22Rv1 (cell line): ENCODE data around the gene GTF2A1.
A peak's percentile ranks its signal among the peaks of the same experiment; 100 is the strongest.

Experiments
- H3K27ac ChIP-seq: fragments of 450-650 bp; 2 replicates; pipeline ENCODE4 v1.5.1; 2017
- ZFX ChIP-seq: fragments of 450-650 bp; IDR thresholded peaks from 2 replicates; pipeline ENCODE4 v1.6.1; 2017; ENCODE audit warnings: antibody characterized with exemption, borderline replicate concordance
- TF ChIP-seq, protein P1 (sequence below): fragments of 450-650 bp; IDR thresholded peaks from 2 replicates; pipeline ENCODE4 v1.5.1; 2017; ENCODE audit warnings: mild to moderate bottlenecking

Gene GTF2A1

DNA sequence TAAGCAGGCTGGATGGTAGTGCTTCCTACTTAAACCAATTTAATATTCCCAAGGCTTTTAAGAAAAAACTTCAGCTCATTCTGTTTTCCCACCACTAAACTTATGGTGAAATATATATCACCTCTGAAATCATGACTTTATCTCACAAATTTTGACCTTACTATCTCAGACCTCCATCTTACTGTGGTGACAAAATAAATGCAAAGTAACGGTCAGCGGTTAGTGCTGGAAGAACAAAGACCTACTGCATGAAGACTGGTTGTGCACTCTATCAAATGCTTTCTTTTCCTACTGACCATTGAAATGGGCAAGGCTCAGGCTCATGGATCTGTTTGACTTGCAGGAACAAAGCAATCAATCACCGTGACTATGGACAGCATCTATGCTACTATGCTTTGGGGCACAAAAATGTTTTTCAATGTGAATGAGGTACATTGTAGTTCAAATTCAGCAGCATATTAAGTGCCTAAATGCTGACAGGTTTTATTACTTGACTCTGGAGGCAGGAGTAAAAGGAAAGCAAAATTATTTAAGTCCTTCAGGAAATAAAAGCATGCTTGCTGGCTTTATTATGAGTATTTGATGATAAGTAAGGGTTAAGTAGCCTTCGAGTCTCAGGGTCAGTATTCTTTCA, 43.1 kb upstream of the GTF2A1 start:
- H3K27ac ChIP-seq = no peak overlapping the region
- TF ChIP-seq ZFX = no peak

DNA sequence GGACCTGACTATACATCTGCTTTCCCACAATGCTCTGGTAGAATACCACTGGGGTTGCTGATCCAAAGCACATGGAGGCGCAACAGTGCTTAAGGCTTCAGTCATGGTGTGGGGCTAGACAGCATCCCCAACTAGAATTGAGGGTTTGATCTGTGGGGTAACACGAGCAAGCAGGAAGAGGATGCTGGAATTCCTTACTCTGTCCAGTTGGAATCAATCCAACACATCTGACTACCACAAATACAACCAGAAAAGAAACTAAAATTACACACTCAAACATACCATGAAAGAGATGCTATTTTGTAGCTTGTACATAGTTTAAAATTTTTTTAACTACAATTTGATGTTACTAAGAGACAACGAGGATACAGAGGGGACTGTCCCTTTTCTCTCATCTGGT, 40.4 kb upstream of the GTF2A1 start:
- TF ChIP-seq, protein P1, sequence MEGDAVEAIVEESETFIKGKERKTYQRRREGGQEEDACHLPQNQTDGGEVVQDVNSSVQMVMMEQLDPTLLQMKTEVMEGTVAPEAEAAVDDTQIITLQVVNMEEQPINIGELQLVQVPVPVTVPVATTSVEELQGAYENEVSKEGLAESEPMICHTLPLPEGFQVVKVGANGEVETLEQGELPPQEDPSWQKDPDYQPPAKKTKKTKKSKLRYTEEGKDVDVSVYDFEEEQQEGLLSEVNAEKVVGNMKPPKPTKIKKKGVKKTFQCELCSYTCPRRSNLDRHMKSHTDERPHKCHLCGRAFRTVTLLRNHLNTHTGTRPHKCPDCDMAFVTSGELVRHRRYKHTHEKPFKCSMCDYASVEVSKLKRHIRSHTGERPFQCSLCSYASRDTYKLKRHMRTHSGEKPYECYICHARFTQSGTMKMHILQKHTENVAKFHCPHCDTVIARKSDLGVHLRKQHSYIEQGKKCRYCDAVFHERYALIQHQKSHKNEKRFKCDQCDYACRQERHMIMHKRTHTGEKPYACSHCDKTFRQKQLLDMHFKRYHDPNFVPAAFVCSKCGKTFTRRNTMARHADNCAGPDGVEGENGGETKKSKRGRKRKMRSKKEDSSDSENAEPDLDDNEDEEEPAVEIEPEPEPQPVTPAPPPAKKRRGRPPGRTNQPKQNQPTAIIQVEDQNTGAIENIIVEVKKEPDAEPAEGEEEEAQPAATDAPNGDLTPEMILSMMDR = no peak
- TF ChIP-seq ZFX = no peak
- H3K27ac ChIP-seq = no peak overlapping the region

DNA sequence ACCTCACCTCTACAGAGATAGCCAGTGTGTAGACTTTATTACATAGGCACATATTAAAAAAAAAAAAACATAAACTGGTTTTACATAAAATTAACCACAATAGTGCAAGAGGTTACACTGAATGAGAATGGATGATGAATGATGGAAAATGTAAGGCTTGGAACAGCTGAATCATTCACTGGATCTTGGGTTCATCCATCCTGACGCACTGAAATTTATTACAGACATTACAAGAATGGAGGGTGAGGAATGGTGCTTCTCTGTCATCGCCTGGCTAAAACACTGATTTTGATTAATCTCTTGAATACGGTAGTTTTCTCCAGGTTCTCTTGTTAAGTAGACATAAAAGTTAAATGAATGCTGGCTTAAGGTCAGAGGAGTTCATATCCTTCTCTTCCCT, 40.0 kb upstream of the GTF2A1 start:
- no peak overlapping the region for H3K27ac ChIP-seq
- TF ChIP-seq, protein P1 = no peak
- TF ChIP-seq ZFX = no peak

DNA sequence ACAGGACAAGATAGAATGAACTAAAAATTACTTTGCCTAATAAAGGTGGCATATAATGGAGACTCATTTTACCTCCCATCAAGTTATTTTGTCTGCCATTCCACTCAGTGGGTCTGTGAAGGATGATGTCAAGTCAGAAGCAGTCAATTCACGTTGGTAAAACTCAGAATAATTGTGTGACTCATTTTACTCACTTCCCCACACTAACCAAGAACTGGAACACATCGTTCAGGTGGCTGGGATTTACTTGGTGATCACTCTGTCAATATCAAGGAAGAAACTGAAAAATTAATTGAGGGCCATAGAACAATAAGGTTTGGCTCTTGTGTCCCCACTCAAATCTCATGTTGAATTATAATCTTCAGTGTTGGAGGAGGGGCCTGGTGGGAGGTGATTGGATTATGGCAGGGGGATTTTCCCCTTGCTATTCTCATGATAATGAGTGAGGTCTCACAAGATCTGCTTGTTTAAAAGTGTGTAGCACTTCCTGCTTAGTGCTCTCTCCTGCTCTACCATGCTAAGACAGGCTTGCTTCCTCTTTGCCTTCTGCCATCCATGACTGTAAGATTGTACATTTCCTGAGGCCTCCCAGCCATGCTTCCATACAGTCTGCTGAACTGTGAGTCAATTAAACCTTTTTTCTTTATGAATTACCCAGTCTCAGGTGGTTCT, 35.7 kb upstream of the GTF2A1 start:
- no peak overlapping the region for H3K27ac ChIP-seq
- TF ChIP-seq, protein P1 = no peak
- no peak for TF ChIP-seq ZFX

DNA sequence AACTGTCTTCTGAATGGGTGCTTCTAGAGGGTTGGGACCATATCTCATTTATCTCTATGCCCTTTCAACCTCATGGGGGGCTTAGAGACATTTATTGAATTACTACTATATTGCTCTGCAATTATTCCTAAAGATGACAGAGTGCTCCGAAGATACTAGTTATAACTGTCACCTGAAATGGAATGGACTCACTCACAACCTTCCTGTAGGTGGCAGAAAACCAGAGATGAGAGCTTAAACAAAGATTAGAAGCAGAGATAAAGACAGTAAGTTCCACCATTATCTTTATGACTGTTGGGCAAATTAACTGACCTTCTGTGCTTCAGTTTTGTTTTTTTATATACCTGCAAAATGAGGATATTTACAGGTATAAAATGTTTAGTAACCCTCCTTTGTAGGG, 31.5 kb upstream of the GTF2A1 start:
- TF ChIP-seq, protein P1 = peak; percentile 58
- no peak for TF ChIP-seq ZFX
- no peak overlapping the region for H3K27ac ChIP-seq

DNA sequence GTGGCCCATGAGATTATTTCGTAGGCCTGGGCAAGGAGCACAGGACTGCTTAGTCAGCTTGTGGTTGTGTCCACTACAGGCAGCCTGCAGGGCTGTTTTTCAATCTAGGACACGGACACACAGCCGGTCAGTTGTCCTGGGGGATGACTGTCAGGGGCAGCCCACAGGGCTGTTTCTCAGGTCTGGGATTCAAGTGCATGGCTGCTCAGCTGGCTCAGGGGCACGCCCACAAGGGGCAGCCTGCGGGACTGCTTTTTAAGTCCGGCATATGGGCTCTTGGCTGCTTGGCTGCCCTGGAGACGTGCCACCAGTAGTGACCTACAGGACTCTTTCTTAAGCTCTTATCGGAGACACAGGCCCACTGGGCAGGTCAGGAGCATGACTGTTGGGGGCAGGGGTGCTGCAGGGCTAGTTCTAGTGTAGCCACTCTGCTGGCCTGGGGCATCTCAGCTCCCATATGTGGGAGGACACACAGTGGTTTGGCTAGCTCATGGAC, 26.6 kb upstream of the GTF2A1 start:
- H3K27ac ChIP-seq = no peak overlapping the region
- TF ChIP-seq, protein P1 = no peak
- no peak for TF ChIP-seq ZFX

DNA sequence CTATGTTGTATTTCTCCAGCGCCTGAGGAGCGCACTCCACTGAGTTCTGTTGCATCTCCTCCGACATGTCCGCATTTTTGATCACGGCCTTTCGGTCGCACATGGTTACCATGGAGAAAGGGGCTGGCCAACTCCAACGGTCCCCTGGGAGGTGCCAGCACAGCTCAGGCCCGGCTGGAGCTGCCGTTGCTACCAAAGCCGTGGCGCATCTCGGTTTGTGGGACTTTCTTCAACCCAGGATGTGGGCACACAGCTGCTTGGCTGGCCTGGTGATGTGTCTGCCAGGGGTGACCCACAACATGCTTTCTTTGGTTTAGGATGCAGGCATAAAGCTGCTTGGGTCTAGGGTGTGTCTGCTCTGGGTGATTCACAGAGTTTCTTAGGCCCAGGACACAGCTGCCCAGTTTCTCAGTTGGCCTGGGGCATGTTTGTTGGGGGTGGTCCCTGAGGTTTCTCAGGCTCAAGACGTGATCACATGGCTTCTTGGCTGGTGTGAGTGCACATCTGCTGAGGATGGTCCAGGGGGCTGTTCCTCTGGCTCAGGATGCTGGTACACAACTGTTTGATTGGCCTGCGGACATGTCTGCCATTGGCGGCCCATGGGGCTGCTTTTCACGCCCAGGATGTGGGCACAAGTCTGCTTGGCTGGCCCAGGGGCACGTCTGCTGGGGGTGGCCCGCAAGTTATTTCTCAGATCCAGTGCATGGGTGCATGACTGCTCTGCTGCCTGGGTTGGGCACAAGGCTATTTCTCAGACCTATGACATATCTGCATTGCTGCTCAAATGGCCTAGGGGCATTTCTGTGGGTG, 25.9 kb upstream of the GTF2A1 start:
- H3K27ac ChIP-seq = no peak overlapping the region
- TF ChIP-seq ZFX = no peak
- TF ChIP-seq, protein P1 = no peak
